ENCODE data around the gene GSTA2.
"Not testable (repeated sequence)": the region's sequence is repeated elsewhere in the genome, so short reads cannot be mapped to it uniquely, and the experiment has no call there.

Gene GSTA2

GRCh38 chr6:52720321-52720720, 43.0 kb downstream of the GSTA2 start:
- TF ChIP-seq CTCF (IDR thresholded peaks at IDR 0.05; ENCODE audit: borderline replicate concordance, control extremely low read depth, extremely low read depth, insufficient read depth, missing control alignments): no peak
- in situ Hi-C loops (cut with MboI; ENCODE audit: low sequenced_read_pairs, unreplicated experiment): no loop called here
- no peak for DNase-seq (ENCODE audit: low spot score)

- DNase-seq (ENCODE audit: low spot score): no peak
- in situ Hi-C loops (cut with MboI; ENCODE audit: low sequenced_read_pairs, unreplicated experiment): no loop called here
- TF ChIP-seq CTCF (IDR thresholded peaks at IDR 0.05; ENCODE audit: borderline replicate concordance, control extremely low read depth, extremely low read depth, insufficient read depth, missing control alignments): no peak
Measured at GRCh38 chr6:52718550-52718949, 44.7 kb downstream of the GSTA2 start.

- DNase-seq (ENCODE audit: low spot score); in situ Hi-C loops (cut with MboI; ENCODE audit: low sequenced_read_pairs, unreplicated experiment): not testable (repeated sequence)
Measured at GRCh38 chr6:52714761-52715160, 48.5 kb downstream of the GSTA2 start.

- in situ Hi-C loops (cut with MboI; ENCODE audit: low sequenced_read_pairs, unreplicated experiment): no loop called here
Measured at GRCh38 chr6:52712136-52712535, 51.1 kb downstream of the GSTA2 start.

GRCh38 chr6:52707963-52708680, 55.2 kb downstream of the GSTA2 start:
- TF ChIP-seq CTCF (IDR thresholded peaks at IDR 0.05; ENCODE audit: borderline replicate concordance, control extremely low read depth, extremely low read depth, insufficient read depth, missing control alignments): no peak
- in situ Hi-C loops (cut with MboI; ENCODE audit: low sequenced_read_pairs, unreplicated experiment): no loop called here
- DNase-seq (ENCODE audit: low spot score): no peak

More at GRCh38 chr6:52712136-52712535, 51.1 kb downstream of the GSTA2 start:
- DNase-seq (ENCODE audit: low spot score): no peak
- TF ChIP-seq CTCF (IDR thresholded peaks at IDR 0.05; ENCODE audit: borderline replicate concordance, control extremely low read depth, extremely low read depth, insufficient read depth, missing control alignments): no peak

GRCh38 chr6:52706001-52706400, 57.3 kb downstream of the GSTA2 start:
- no peak for TF ChIP-seq CTCF (IDR thresholded peaks at IDR 0.05; ENCODE audit: borderline replicate concordance, control extremely low read depth, extremely low read depth, insufficient read depth, missing control alignments)
- in situ Hi-C loops (cut with MboI; ENCODE audit: low sequenced_read_pairs, unreplicated experiment): no loop called here
- no peak for DNase-seq (ENCODE audit: low spot score)

- DNase-seq (ENCODE audit: low spot score); in situ Hi-C loops (cut with MboI; ENCODE audit: low sequenced_read_pairs, unreplicated experiment): not testable (repeated sequence)
Measured at GRCh38 chr6:52704781-52705502, 58.3 kb downstream of the GSTA2 start.

Data from GM13976 (cell line).